DMS53 (cell line): Measurements from ENCODE around the gene TTYH2.
"Not testable (repeated sequence)": the region's sequence is repeated elsewhere in the genome, so short reads cannot be mapped to it uniquely, and the experiment has no call there.

ENCODE experiments used
- DNase-seq: peaks from one replicate; lab custom pipeline; 2025; lab: John Stamatoyannopoulos, UW

TTYH2 gene

DNA sequence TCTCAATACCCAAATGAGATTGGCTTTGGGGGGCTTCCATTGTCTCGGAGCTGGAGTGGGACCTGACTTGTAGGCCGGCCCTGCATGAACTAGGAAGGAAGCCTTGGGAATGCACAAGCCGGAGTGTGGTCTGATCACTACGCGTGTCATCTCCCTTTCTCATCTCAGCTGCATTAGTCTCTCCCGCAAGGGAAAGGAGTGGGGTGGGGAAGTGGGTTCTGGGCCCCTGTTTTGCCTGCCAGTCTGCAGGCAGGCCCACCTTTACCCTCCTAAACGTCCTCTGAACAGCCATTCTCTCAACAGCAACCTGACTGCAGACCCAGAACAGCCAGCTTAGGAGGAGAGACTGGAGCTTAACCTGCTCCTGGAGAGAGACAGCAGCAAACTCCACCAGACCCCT lies 49.2 kb downstream of the TTYH2 start:
- no peak for DNase-seq

DNA sequence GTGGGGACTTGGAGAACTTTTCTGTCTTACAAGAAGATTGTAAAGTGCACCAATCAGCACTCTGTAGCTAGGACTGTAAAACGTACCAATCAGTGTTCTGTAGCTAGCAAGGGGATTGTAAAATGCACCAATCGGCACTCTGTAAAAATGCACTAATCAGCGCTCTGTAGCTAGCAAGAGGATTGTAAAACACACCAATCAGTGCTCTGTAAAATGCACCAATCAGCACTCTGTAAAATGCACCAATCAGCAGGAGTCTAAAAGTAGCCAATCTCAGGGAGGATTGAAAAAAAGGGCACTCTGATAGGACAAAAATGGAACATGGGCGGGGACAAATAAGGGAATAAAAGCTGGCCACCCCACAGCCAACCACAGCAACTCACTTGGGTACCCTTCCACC lies 53.7 kb downstream of the TTYH2 start:
- not testable (repeated sequence) for DNase-seq

DNA sequence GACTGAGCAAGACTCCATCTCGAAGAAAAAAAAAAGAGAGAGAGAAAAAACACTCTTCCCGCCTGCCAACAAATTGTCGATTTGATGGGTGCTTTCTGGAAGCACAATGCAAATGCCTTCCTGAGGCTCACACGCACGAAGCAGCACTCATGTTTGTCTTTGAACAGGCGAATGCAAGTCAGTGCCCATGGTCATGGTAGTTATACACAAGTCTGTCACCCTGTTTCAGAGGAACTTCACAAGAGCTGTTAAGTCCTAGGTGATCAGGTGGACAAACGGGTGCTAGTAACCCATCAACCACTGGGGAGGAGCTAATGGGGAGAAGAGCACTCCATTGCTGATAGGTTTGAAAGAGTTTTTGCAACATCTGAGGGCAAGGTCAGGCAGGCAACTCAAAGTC lies 54.2 kb downstream of the TTYH2 start:
- DNase-seq = peak; percentile 16

DNA sequence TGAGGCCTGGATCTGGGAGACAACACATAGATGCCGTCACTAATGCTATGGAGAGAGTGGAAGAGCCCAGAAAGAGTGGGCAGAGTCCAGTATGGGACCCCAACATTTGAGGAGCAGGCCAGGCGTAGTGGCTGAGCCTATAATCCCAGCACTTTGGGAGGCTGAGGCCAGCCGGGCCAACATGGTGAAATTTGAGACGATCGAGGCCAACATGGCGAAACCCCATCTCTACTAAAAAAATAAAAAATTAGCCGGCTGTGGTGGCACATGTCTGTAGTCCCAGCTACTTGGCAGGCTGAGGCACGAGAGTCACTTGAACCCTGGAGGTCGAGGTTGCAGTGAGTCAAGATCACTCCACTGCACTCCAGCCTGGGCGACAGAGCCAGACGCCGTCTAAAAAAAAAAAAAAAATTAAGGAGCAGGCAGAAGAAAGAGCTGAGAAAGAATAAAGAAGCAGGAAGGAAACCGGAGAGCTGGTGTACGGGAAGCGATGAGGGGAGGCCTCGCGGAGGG lies 54.7 kb downstream of the TTYH2 start:
- no peak for DNase-seq

DNA sequence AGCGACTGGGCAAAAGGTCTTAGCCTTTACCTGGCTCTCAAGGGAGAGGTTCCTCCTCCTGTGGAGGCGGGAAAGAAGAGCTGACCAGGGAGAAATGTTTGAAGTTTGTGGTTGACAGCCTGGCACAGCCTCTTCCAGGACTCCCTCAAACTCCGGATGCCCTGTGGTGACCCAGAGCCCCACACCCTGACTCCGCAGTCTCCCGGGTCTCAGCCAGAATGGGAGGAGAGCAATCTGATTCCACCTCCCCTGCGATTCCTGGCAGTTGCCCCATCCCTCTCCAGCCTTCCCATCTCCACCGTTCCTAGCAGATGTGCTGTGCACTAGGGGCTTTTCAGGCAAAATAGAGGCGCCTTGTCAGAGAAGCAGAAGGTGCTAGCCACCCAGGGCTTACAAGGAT lies 55.2 kb downstream of the TTYH2 start:
- no peak for DNase-seq

DNA sequence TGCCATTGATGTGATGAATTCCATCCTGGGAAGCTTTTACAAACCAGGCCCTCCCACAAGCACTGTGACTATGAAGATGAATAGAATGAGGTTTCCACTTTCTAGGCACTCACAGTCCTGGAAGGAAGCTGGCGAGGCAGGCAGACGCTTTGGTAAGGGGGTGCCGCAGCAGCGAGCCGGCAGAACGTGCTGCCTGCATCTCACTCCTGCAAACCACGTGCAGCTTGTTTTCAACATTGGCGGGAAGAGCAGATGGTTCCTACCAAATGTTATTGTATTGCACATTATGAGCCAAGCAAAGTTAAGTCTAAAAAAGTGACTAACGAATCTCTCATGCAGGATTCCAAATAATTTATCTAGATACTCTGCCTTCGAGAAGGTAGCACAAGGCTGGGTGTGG lies 57.0 kb downstream of the TTYH2 start:
- DNase-seq = no peak

DNA sequence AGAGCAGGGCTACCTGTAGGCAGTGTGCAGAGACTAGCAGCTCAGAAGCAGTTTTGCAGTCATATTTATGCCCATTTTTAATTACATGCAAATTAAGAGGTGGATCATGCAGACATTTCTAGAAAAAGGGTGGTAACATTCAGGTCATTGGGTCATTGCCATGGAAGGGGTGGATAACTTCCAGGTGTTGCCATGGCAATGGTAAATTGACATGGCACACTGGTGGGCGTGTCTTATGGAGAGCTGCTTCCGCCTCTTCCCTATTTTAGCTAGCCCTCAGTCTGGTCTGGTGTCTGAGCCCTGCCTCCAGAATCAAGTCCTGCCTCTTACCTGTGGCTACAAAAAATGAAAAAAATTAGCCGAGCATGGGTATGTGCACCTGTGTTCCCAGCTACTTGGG lies 57.9 kb downstream of the TTYH2 start:
- peak; percentile 42 for DNase-seq

DNA sequence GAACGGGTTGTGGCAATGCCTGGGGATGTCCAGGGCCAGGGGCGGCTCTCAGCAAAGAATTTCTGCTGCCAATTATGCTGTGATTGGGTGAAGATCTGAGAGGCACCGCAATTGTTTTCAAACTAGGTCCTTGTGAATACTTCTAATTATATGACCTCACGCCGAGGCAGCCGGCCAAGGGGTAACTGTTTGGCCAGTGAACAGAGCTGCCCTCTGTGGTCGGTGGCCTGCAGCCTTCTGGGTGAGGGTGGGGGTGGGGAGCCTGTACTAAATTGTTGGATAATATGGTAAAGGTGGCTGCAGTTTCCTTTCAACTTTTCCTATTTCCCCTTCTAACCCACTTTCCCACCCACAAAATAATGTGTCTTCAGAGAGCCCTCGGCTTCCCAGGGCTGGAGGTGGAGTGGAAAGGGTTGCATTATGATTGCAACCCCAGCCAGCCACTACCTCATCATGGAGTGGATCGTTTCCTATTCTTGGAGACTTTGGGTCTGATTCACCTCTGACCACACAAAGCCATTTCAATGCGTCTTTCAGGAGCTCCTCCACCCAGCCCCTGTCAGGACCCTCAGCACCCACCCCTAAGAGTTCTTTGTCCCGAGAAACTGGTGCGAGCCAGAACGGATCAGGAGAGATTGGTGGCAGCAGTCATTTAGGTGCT lies 58.7 kb downstream of the TTYH2 start:
- DNase-seq = no peak

DNA sequence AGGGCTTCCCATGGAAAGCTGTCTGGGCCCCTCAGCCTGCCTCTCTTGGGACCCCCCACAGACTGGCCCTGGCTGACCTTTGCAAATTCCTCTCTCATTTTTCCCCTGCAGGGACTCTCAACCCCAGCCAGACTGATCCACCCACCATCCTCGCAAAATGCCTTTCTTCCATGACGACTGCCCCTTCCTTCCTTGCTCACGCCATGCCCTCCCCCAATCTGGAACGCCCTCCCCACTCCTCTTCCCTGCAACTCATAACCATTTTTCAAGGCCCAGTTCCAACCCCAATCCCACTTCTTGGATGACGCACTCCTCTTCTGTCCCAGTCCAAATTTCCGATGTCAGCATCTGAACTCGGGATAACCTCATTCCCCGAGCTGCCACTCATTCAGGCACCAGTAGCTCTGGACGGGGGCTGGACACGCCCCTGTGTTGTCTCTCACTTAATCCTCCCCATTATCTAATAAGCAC lies 59.4 kb downstream of the TTYH2 start:
- no peak for DNase-seq

DNA sequence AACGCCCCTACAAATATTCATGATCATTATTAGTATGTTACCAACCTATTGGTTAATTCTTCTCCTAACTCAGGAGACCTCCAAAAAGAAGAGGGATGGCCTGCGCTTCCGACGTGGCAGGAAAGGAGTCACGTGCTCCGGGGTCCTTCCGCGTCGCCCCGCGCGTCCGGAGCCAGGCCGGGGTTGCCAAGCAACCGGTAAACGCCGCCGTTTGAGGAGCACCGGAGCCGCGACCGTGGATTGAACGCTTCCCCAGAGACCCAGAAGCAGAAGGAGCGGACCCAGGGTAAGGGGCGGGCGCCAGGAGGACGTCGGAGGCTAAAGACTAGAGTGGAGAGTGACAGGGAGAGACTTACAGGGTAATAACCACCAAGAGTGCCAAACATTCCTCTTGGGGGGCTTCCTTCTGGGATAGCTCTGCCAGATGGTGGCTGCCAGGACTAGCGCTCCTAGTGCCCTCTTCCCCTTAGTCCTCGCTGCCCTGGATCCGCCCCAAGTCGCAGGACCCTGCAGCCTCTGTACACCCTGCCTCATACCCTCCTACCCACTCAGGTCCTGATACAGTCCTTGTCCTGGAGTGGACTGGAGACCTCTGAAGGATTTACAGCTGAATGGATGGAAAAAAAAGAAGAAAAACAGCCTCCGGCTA lies 60.8 kb downstream of the TTYH2 start, which contains the start of gene DNAI2:
Gene DNAI2, plus strand, starts transcription at position 175 of the 649 bp plus-strand sequence. CDS start 7,584 bp downstream, outside the sequence.
- peak; percentile 91 for DNase-seq

DNA sequence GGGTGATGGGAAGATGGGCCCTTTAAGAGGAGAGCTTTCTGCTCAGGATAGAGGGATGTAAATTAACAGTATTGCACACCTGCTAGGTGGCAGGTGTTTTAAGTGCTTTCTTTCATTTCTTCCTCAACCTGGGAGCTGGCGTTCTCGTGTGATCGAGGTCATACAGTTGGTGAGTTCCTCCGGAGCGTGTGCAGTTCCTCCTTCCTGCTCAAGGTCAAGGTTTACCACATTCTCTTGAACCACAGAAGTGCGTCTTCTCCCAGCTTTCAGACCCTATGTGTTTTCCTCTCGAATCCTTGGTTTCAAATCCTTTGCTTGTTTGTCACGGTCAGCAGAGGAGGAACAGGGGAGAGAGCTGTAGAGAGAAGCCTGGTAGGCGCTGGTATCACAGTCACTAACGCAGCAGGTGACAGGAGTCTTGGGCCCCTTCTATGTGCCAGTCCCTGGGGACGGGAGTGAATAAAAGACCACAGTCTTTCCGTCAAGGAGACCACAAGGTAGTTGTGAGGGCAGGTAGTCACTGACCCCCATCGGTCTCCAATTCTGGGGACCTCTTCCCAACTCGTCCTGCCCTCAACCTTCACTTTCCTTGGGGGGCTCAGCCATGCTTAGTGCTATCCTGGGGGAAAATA lies 61.5 kb downstream of the TTYH2 start:
- DNase-seq = peak; percentile 82

DNA sequence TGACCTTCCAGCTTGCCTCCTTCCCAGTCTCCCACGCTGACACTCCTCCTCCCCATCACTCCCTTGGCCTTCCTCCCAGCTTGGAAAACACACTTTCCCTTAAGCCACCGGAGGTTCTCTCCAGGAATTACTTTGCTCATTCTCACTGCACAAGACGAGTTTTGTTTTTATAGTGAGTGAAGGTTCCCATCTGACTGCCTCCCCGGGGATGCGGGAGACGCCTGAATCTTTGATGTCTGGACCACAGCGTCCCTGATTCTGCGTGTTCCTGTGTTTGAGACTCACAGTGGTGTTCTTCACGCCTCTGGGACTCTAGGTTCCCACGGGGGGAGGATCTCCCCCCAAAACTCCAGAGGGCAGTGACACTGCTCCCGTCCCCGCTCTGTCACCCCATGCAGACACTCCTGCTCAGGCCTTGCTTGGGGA lies 62.7 kb downstream of the TTYH2 start:
- no peak for DNase-seq

DNA sequence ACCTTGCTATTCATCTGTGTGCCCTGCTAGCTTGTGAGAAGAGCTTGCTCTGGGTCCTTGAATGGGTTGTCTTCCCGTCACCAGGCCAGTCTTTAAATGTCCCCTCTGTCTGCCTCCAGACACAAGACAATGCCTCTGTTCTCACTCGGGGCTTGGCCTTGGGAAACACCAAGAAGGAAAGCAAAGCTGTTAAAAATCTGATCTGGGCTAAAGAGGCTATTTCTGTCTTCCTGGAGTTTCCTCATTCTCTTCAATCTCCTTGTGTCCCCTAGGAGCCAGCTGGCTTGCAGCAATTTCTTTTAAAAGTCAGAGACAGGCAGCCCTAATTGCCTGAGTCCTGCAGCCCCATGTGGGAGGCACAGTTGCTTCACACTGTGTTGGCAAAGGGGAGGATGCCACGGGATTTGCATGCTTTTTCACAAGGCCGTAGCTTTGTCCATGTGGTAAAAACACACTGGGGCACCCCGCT lies 63.2 kb downstream of the TTYH2 start:
- DNase-seq = no peak

DNA sequence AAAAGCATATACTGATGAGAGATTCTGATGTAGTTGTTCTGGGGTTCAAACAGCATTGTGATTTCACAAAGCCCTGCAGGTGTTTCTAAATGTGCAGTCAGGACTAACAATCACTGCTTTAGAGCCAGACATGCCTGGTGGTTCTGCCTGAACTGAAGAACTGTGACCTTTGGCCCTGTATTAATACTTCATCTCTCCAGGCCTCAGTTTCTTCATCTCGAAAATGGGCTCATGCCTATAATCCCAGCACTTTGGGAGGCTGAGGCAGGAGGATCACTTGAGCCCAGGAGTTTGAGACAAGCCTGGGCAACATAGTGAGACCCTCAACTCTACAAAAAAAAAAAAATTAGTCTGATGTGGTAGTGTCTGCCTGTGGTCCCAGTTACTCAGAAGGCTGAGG lies 64.6 kb downstream of the TTYH2 start:
- DNase-seq = no peak

DNA sequence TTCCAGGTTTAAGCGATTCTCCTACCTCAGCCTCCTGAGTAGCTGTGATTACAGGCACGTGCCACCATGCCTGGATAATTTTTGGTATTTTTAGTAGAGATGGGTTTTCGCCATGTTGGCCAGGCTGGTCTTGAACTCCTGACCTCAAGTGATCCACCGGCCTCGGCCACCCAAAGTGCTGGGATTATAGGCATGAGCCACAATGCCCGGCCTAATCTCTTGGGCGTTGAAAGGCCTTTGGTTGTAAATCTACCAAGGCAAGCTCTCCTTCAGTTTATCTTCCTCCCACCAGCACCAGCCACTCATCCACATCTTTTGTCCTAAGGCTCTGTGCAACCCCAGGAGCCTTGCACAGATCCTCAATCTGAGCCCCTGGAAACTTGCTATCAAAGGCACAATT lies 66.2 kb downstream of the TTYH2 start:
- not testable (repeated sequence) for DNase-seq

DNA sequence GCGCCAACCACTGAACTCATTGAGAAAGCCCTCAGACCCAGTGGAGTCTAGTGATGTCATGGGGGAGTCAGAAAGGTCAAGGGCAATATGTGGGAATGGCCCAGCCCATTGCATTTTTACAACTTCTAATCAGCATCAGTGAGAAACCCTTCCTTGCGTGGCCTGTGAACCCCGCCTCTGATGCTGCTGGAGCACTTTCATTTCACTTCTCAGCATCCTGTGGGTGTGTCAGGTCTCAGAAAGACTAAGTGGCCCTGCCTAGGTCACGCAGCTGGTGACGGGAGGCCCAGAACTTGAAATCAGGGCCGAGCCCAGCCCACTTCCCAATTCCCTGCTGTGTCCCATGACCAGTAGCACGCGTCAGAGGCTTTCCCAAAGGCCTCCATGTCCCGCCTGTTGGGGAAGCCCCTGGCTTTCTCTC lies 66.7 kb downstream of the TTYH2 start:
- DNase-seq = no peak

DNA sequence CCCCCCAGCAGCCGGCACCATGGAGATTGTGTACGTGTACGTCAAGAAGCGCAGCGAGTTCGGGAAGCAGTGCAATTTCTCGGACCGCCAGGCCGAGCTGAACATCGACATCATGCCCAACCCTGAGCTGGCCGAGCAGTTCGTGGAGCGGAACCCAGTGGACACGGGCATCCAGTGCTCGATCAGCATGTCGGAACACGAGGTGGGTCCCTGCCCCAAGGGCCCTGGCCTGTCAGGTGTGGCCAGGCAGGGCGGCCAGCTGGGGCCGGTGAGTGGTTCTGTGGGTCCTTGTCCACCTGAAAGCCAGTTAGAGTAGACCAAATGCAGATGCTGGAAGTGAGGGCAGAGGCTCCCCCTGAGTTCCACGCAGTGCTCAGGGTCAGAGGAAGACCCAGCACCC lies 68.4 kb downstream of the TTYH2 start:
- DNase-seq = no peak

DNA sequence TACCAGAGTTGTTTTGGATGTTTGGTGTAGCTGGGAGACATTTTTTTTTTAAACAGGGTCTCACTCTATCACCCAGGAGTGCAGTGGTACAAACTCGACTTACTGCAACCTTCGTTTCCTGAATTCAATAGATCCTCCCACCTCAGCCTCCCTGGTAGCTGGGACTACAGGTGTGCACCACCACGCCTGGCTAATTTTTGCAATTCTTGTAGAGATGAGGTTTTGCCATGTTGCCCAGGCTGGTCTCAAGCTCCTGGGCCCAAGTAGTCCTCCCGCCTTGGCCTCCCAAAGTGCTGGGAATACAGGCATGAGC lies 68.9 kb downstream of the TTYH2 start:
- DNase-seq = not testable (repeated sequence)

DNA sequence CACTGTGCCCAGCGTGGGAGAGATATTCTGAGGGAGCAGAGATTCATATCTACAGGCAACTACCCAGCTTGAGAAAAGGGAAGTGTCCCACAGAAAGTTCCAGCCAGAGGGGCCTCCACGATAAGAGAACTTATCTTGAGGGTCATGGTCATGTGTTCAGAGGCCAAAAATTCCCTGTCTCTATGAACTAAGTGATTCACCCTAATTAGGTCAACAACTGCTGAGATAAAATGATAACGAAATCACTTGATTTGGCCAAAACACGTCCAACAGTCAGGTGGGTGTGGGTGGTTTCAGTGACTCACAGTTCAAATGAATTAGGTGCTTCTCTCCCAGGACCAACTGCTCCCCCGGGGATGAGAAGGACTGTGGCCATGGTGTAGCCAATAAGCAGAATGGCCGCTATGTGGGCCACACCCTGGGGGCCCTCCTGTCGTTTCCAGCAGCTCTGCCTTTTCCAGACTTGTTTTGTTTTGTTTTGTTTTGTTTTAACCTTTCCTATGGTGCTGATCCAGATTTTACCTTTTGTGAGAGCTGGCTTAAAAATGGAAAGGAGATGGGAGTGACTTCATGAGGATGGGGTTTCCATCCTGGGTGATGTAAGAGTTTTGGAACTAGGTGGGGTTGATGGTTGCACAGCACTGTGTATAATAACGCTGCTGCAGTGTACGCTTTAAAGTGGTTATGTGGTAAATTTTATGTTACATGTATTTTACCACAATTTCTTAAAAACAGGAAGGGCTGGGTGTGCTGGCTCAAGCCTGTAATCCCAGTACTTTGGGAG lies 69.4 kb downstream of the TTYH2 start:
- DNase-seq = peak; percentile 22

DNA sequence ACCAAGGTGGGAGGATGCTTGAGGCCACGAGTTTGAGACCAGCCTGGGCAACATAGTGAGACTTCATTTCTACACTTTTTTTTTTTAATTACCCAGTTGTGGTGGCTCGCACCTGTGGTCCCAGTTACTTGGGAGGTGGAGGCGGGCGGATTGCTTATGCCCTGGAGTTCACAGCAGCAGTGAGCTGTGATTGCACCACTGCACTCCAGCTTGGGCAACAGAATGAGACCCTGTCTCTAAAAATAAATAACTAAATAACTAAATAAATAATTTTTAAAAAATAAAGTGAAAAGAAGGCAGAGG lies 70.0 kb downstream of the TTYH2 start:
- DNase-seq = no peak

DNA sequence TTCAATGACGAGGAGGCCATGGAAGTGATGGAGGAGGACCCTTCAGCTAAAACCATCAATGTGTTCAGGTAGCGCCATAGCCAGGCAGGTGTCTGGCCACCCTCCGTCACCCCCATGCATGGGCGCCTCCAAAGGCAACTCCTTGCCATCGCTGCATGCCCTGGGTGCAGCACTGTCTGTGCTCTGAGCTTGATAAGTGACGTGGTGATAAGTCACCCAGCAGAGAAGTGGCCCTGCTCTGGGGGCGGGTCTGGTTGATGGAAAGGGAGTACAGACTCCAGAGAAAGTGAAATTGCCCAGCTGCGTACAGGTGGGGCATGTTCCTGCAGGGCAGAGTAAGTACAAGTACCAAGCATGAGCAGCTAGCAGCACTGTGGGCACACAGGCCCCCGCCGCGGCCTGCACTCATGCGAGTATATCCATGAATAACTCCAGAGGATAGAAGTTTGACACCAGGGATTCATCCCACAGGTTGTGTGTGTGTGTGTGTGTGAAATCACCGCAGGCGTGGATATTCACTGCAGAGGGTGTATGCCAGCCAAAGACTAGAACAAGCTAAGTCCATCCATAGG lies 73.7 kb downstream of the TTYH2 start:
- no peak for DNase-seq

DNA sequence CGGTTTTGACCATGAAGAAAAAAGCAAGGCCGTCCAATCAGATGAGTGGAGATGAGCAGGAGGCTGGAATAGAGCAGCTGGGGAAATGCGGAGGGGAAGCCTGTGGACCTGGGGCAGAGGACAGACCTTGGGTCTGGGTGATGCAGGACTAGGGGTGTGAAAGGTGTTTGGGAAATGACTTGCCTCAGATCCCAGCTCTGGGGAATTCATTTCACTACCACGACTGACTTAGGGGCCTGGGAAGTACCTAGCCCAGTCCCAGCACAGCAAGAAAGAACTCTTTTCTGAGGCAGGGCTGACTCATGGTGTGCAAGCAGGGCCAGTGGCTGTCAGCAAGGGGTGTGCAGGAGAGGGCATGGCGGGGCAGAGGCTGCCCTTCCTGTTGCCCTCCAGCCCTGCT lies 75.4 kb downstream of the TTYH2 start:
- DNase-seq = no peak
